ENCODE measurements around the gene FBXL3. TPM values are rescaled to one million over a fixed set of nuclear protein-coding genes. Genes with fewer than 3 reads are reported as not detected.
"Not testable (repeated sequence)": the region's sequence is repeated elsewhere in the genome, so short reads cannot be mapped to it uniquely, and the experiment has no call there.

Gene FBXL3
- total RNA-seq, 1 donor from 2014 or later, result 38.0 TPM

DNA sequence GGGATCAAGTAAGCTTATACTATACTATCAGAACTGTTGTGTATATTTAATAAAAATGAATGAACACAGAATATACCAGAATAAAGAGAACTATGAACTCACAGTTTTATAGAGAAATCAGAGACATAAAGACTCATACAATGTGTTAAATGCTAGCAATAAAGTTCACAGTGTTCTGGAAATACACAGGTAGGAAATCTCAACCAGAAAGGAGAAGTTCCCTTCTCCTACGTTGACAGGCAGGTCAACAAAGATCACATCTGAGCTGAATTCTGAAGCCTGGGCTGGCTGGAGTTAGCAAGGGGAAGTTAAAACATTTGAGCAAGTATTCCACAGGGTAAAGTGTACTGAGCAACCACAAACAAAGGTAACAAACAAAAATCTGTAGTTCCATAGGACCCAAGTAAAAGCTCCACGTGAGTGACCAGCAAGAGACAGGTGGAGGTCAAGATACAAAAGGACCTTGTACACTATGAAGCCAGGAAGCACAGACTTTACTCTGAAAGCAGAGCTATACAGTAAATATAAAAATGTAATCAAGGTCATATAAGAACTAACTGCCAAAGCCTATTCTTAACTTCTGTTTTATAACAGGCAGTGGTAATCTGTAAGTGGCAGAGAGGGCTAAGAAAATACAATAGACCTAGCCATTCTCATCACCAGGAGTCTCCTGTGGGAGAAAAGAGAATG, 13.0 kb downstream of the FBXL3 start:
- Histone ChIP-seq H3K4me3 (ENCODE audit: low read depth, low read length) (no peak overlapping the region), H3K36me3 (ENCODE audit: control insufficient read depth, insufficient read depth, low read length) (no peaks in the 10 kb centered on the region), H3K27me3 (ENCODE audit: control insufficient read depth, insufficient read depth, low read length) (no peaks in the 10 kb centered on the region)
- no peak for DNase-seq (ENCODE audit: low read depth)
- no peak for TF ChIP-seq CTCF (IDR thresholded peaks at IDR 0.05; ENCODE audit: insufficient read depth, low read length, poor library complexity, severe bottlenecking)

- not testable (repeated sequence) for H3K4me3 ChIP-seq (ENCODE audit: low read depth, low read length); H3K27me3 ChIP-seq (ENCODE audit: control insufficient read depth, insufficient read depth, low read length); H3K36me3 ChIP-seq (ENCODE audit: control insufficient read depth, insufficient read depth, low read length); DNase-seq (ENCODE audit: low read depth)
Measured at GRCh38 chr13:77009719-77010118, 17.2 kb downstream of the FBXL3 start.

GRCh38 chr13:77009011-77009410, 17.9 kb downstream of the FBXL3 start:
- Histone ChIP-seq H3K27me3 (ENCODE audit: control insufficient read depth, insufficient read depth, low read length) (no peaks in the 10 kb centered on the region), H3K4me3 (ENCODE audit: low read depth, low read length) (no peak overlapping the region), H3K36me3 (ENCODE audit: control insufficient read depth, insufficient read depth, low read length) (no peaks in the 10 kb centered on the region)
- DNase-seq (ENCODE audit: low read depth), result no peak
- TF ChIP-seq CTCF (IDR thresholded peaks at IDR 0.05; ENCODE audit: insufficient read depth, low read length, poor library complexity, severe bottlenecking), result no peak

DNA sequence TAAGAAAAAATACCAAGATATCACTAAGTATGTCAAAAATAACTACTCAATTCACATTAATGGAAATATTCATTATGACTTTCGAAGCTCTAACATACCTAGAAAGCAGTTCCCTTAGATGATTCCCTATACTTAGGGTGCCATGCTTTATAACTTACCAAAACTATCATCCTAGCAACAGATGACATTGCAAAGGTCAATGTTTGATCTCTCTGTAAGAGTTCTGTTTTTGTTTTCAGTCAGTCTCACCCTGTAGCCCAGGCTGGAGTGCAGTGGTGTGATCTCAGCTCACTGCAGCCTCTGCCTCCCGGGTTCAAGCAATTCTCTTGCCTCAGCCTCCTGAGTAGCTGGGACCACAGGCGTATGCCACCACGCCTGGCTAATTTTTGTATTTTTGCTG, 18.6 kb downstream of the FBXL3 start:
- H3K27me3 ChIP-seq (ENCODE audit: control insufficient read depth, insufficient read depth, low read length), result not testable (repeated sequence)

DNA sequence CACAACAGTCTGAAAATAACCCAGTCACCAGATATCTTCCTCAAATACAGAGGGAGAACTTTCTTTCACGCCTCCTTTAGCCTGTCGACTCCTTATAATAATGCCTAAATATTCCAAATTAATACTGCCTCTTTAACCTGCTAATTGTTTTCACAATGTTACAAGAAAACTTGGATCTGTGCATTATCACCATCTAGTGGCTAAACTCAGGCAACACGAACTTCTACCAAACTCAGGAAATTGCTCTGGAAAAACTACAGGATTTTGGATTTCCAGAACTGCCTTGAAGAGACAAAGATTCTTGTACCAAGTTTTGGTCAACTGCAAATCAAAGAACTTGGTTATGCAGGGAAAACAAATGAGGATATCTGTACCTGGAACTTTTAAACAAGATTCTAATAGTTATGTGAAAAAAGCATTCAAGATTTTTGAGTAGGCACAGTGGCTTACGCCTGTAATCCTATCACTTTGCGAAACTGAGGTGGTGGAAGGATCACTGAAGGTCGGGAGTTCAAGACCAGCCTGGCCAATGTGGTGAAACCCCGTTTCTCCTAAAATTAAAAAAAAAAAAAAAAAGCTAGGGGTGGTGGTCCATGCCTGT, 24.3 kb downstream of the FBXL3 start:
- Histone ChIP-seq H3K4me3 (ENCODE audit: low read depth, low read length) (no peak overlapping the region), H3K36me3 (ENCODE audit: control insufficient read depth, insufficient read depth, low read length) (no peaks in the 10 kb centered on the region), H3K27me3 (ENCODE audit: control insufficient read depth, insufficient read depth, low read length) (no peaks in the 10 kb centered on the region)
- DNase-seq (ENCODE audit: low read depth), result no peak
- TF ChIP-seq CTCF (IDR thresholded peaks at IDR 0.05; ENCODE audit: insufficient read depth, low read length, poor library complexity, severe bottlenecking), result peak; percentile 68

More for the DNA sequence above, 18.6 kb downstream of the FBXL3 start:
- DNase-seq (ENCODE audit: low read depth); H3K4me3 ChIP-seq (ENCODE audit: low read depth, low read length); H3K36me3 ChIP-seq (ENCODE audit: control insufficient read depth, insufficient read depth, low read length): not testable (repeated sequence)

- DNase-seq (ENCODE audit: low read depth), result no peak
- TF ChIP-seq CTCF (IDR thresholded peaks at IDR 0.05; ENCODE audit: insufficient read depth, low read length, poor library complexity, severe bottlenecking), result no peak
- Histone ChIP-seq H3K4me3 (ENCODE audit: low read depth, low read length) (no peak overlapping the region), H3K27me3 (ENCODE audit: control insufficient read depth, insufficient read depth, low read length) (no peaks in the 10 kb centered on the region), H3K36me3 (ENCODE audit: control insufficient read depth, insufficient read depth, low read length) (no peaks in the 10 kb centered on the region)
Measured at GRCh38 chr13:77001963-77002587, 24.9 kb downstream of the FBXL3 start.
